LHCN-M2 (cell line): ENCODE data around the gene LAMA3. TPM values are rescaled to one million over a fixed set of nuclear protein-coding genes. Genes with fewer than 3 reads are reported as not detected.
A peak's percentile ranks its signal among the peaks of the same experiment; 100 is the strongest.

ENCODE experiments used
- DNase-seq: peaks from one replicate; pipeline ENCODE4 v3.0.0-alpha.2; 2012; ENCODE audit warnings: low read depth
- total RNA-seq: library from RNA; depleted of rRNA; stranded (reverse); fragments of >200 nt; gene quantifications from 2 replicates; pipeline ENCODE4 v1.2.3, GENCODE V29; 2014

The LAMA3 gene
- total RNA-seq, 1 experiment from 2014 or later = 4.2 TPM

- no peak for DNase-seq
These were observed 76.7 kb downstream of the LAMA3 start for GRCh38 chr18:23765931-23766330.

GRCh38 chr18:23772327-23773024, 83.2 kb downstream of the LAMA3 start:
- DNase-seq = no peak

GRCh38 chr18:23776306-23776705, 87.1 kb downstream of the LAMA3 start:
- DNase-seq = no peak

- DNase-seq = no peak
These were observed 89.6 kb downstream of the LAMA3 start for GRCh38 chr18:23778828-23779227.

- DNase-seq = peak; percentile 11
These were observed 90.5 kb downstream of the LAMA3 start for GRCh38 chr18:23779696-23780303.

GRCh38 chr18:23784832-23785245, 95.6 kb downstream of the LAMA3 start:
- DNase-seq = peak; percentile 96

- no peak for DNase-seq
These were observed 103.8 kb downstream of the LAMA3 start for GRCh38 chr18:23793051-23793450.

GRCh38 chr18:23793985-23794867, 105.0 kb downstream of the LAMA3 start:
- no peak for DNase-seq

GRCh38 chr18:23798249-23798648, 109.0 kb downstream of the LAMA3 start:
- no peak for DNase-seq

GRCh38 chr18:23798824-23799223, 109.6 kb downstream of the LAMA3 start:
- DNase-seq = no peak

- DNase-seq = no peak
These were observed 110.3 kb downstream of the LAMA3 start for GRCh38 chr18:23799540-23799939.

- DNase-seq = no peak
These were observed 111.6 kb downstream of the LAMA3 start for GRCh38 chr18:23800902-23801301.

- DNase-seq = peak; percentile 22
These were observed 113.6 kb downstream of the LAMA3 start for GRCh38 chr18:23802817-23803216.

- no peak for DNase-seq
These were observed 114.5 kb downstream of the LAMA3 start for GRCh38 chr18:23803755-23804154.

- DNase-seq = peak; percentile 85
These were observed 116.6 kb downstream of the LAMA3 start for GRCh38 chr18:23805898-23806297.

- no peak for DNase-seq
These were observed 120.2 kb downstream of the LAMA3 start for GRCh38 chr18:23809415-23809814.

- no peak for DNase-seq
These were observed 121.1 kb downstream of the LAMA3 start for GRCh38 chr18:23810396-23810795.

- no peak for DNase-seq
These were observed 121.9 kb downstream of the LAMA3 start for GRCh38 chr18:23811176-23811575.

GRCh38 chr18:23812546-23813440, 123.5 kb downstream of the LAMA3 start:
- peak; percentile 34 for DNase-seq

GRCh38 chr18:23814991-23815614, 125.8 kb downstream of the LAMA3 start:
- DNase-seq = no peak

- no peak for DNase-seq
These were observed 126.8 kb downstream of the LAMA3 start for GRCh38 chr18:23816021-23816420.
